ENCODE data around the gene CREBL2. TPM values are rescaled to one million over a fixed set of nuclear protein-coding genes. Genes with fewer than 3 reads are reported as not detected.

The CREBL2 gene
- total and polyA plus RNA-seq, 9 donors = 23.7 to 58.9 (median 38.2) TPM

- intact Hi-C loops (cut with DNase I) = no loop called here
- Histone ChIP-seq H3K4me1 (ENCODE audit: insufficient read depth) (no peaks in the 10 kb centered on the region), H3K4me3 (no peak overlapping the region), H3K9me3 (no peaks in the 10 kb centered on the region), H3K27ac (no peak overlapping the region), H3K36me3 (no peaks in the 10 kb centered on the region), H3K27me3 (no peaks in the 10 kb centered on the region)
- no peak for DNase-seq
- 66 to 73% (median 71%) methylated on average over 3 of the region's 3 CpGs for WGBS, 3 donors
- TF ChIP-seq POLR2A (IDR thresholded peaks at IDR 0.05) = no peak
- TF ChIP-seq EP300 (IDR thresholded peaks at IDR 0.05) = no peak
- no peak for TF ChIP-seq CTCF (IDR thresholded peaks at IDR 0.05)
These were observed 43.2 kb downstream of the CREBL2 start for GRCh38 chr12:12654691-12655460.

GRCh38 chr12:12660201-12660600, 48.5 kb downstream of the CREBL2 start:
- H3K36me3 ChIP-seq = no peaks in the 10 kb centered on the region
- no peaks in the 10 kb centered on the region for H3K27me3 ChIP-seq
- no peak overlapping the region for H3K27ac ChIP-seq
- WGBS, 3 donors = 26 to 46% (median 30%) methylated on average over 3 of the region's 3 CpGs
- H3K4me1 ChIP-seq (ENCODE audit: insufficient read depth) = peaks cover 6% of the 10 kb centered on the region
- H3K9me3 ChIP-seq = no peaks in the 10 kb centered on the region
- intact Hi-C loops (cut with DNase I) = no loop called here
- no peak overlapping the region for H3K4me3 ChIP-seq
- no peak for DNase-seq
- TF ChIP-seq POLR2A (IDR thresholded peaks at IDR 0.05) = no peak

- H3K27ac ChIP-seq = no peak overlapping the region
- TF ChIP-seq CTCF (IDR thresholded peaks at IDR 0.05) (no peak), POLR2A (IDR thresholded peaks at IDR 0.05) (no peak), EP300 (IDR thresholded peaks at IDR 0.05) (no peak)
- H3K4me3 ChIP-seq = no peak overlapping the region
- peaks cover 6% of the 10 kb centered on the region for H3K4me1 ChIP-seq (ENCODE audit: insufficient read depth)
- H3K27me3 ChIP-seq = no peaks in the 10 kb centered on the region
- no peaks in the 10 kb centered on the region for H3K9me3 ChIP-seq
- DNase-seq = no peak
- intact Hi-C loops (cut with DNase I) = no loop called here
- WGBS, 3 donors = 46 to 48% (median 47%) methylated on average over 7 of the region's 7 CpGs
- no peaks in the 10 kb centered on the region for H3K36me3 ChIP-seq
These were observed 49.6 kb downstream of the CREBL2 start for GRCh38 chr12:12661086-12661856.

- Histone ChIP-seq H3K9me3 (no peaks in the 10 kb centered on the region), H3K27me3 (no peaks in the 10 kb centered on the region), H3K27ac (no peak overlapping the region), H3K4me3 (no peak overlapping the region), H3K4me1 (ENCODE audit: insufficient read depth) (peaks cover 6% of the 10 kb centered on the region), H3K36me3 (no peaks in the 10 kb centered on the region)
- DNase-seq = no peak
- 92 to 94% (median 94%) methylated on average over 15 of the region's 15 CpGs for WGBS, 3 donors
- no peak for TF ChIP-seq POLR2A (IDR thresholded peaks at IDR 0.05)
- TF ChIP-seq CTCF (IDR thresholded peaks at IDR 0.05) = no peak
- TF ChIP-seq EP300 (IDR thresholded peaks at IDR 0.05) = no peak
- intact Hi-C loops (cut with DNase I) = no loop called here
These were observed 52.1 kb downstream of the CREBL2 start for GRCh38 chr12:12663644-12664294.
